Stimulated activated CD4-positive, alpha-beta T cell treated with anti-CD3 and anti-CD28 coated beads, Interleukin-1b, Interleukin-23, amount 100 ng/mL, for 4 hours (primary cell): ENCODE data around the gene NEAT1.

Experiments used
- DNase-seq, 2 donors: peaks; one replicate each; pipeline ENCODE4 v3.0.0-alpha.2; 2020; ENCODE audit warnings: low read depth in 2 of 2

NEAT1 gene

DNA sequence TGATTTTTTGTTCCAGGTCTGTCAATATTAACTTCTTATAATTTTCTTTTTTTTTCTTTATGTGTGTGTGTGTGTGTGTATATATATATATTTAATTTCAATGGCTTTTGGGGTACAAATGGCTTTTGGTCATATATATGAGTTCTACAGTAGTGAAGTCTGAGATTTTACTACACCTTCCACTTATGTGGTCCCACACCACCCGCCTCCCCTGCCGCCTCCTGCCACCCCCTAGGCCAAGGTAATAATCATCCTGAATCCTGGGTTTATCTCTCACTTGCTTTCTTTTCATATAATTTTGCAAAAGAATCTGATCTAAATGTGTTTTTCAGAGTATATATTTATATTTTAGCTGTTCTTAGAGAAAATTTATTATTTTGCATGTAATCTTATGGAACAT, 11.1 kb downstream of the NEAT1 start:
- DNase-seq = no peak

DNA sequence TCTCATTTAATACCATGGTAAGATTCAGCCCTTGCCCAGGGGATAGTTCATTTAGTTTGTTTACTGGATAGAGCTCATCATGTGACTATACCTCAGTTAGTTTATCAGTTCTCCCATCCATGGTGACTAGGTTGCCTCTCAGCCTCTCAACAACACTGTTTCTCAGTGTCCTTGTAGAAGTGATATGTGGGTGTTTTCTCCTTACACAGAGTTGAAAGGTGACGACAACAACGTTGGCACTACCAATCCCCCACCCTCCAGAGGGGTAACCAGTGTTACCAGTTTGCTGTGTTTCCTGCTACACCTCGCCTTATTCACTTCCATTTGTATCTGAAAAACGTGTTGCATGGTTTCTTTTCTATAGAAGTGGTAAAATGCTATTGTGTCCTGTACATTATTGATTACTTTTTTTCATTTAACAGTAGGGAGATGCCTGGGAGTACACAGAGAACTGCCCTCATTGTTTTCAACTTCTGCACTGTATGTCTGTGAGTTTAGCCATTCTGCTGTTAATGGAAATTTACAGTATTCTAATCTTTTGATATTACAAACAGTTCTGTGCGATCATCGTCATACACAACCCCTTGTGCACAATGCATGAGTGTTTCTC, 11.6 kb downstream of the NEAT1 start:
- DNase-seq = no peak

DNA sequence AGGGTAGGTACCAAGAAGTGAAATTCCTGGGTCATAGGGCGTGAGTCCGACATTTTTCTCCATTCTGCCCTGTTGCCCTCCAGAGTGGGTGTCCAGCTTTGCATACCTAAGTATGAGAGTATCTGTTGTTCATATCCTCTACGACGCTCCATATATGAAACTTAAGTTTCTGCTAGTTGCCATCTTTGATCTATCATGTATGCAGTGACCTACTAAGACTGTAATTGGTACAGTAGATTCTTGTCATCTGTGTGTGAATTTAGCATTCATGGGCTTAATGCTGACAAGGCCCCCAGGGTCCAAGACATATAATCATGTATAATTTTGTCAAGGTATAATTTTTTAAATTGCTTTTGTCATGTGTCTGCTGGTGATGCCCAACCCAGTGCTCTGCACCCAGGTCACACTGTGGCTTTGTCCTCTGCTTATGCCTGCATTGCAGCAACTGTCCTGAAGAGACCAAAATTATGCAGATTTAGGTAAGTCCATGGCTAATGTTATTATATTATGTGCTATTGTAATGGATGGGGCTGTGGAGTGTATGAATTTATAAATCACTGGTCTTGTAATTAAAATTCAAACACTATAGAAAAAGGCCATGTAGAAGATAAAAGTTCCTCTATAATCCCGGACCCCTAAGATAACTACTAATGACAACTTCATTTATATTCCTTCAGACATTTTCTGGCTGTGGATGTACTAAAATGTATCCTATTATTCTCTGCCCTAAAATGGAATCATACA, 12.2 kb downstream of the NEAT1 start:
- DNase-seq = no peak

DNA sequence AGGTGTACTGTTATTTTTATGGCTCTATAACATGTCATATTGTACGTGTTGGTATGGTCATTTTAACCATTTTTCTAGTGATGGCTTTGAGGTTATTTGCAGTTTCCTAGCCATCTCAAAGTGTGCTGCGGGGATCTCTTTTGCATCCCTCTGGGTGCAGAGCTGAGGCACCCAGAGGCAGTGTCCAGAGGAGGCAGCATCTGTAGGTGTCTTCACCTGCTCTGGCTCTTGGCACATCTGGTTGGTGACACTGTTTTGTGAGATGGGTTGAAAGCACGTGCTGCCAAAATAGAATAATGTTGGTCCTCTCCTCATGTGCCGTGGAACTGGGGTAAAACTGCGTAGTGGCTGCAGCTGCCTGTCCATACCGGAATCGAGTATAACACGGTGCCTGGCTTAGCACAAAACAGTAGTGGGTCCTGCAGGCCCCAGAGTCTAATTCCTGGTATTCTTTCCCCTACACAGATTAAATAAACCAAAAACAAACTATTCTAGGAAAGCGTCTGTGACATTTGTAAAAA, 12.9 kb downstream of the NEAT1 start:
- DNase-seq = no peak

DNA sequence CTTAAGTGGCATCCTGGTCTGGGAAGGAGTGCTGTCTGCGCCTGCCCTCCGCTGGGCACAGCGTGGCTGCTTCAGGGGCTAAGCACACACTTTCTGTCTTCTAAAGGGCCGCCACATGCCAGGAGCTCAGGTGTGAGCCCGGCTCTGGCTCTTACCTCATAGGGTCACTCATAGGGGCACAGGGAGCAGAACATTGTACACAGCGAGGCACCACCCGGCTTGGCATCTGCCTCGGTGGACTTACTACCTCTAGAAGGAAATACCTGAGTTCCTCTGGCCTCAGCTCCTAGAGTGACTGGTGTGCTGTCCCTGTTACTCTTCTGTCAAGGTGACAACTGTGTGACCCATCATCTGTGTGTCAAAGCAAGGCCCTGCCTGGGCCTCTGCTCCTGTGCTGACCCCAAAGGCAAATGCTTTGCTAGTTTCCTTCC, 13.4 kb downstream of the NEAT1 start:
- DNase-seq = no peak

DNA sequence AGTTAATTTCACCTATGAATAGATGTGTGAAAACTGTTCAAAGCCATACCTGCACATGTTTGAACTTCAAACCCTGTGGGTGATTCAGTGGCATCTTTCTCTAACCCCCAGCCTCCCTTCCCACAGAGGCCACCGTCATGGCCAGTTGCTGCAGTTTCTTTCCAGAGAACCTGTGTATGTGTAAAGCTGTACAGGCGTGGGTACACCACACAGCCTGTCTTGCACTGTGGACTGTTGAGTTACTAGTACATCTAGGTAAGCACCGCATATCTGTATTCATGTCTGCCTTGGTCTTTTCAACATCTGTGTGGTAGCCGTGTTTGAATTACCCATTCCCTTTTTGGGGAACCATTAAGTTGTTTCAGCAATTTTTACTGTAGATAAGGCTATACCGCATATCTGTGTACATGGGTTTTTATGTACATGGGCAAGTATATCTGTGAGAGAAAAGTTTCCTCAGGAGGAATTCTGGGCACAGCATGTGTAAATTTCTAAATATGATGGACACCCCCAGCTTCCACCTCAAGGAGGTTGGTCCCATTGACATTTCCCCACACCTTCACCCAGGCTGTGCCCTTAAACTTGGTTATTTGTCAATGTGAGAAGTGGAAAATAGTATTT, 13.9 kb downstream of the NEAT1 start:
- no peak for DNase-seq

DNA sequence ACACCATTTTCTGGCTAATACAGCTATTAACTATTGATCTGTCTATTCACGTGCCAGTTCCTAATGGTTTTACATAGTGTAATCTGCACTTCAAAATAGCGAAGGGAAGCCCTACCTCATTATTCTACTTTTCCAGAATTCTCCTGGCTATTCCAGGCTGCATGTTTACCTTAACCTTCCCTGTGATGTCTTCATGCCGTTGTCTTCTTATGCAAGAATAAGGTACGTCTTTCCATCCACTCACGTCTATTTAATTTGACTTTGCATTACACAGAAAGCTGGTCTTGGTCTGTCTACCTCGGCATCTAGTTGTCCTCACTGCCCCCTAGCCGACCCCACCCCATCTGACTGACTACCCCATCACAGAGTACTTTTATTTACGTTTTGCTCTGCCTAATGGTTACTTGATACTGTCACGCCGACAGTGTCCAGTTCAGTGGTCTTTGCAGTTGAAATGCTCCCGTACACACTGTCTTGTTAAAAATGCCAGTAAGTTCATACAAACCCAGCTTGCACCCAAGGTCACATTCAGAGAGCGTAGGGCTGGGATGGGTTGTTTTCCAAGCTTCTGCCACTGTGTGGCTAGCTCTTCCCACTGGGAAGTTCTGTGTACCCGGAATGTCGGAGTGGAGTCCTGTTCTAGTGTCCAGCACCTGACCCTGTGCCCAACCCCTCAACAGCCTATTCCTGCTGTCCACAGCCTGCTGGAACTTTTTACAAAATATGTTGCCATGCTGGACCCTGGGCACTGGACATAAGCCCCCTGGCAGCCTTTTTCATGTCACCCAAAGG, 15.0 kb downstream of the NEAT1 start:
- DNase-seq = no peak

DNA sequence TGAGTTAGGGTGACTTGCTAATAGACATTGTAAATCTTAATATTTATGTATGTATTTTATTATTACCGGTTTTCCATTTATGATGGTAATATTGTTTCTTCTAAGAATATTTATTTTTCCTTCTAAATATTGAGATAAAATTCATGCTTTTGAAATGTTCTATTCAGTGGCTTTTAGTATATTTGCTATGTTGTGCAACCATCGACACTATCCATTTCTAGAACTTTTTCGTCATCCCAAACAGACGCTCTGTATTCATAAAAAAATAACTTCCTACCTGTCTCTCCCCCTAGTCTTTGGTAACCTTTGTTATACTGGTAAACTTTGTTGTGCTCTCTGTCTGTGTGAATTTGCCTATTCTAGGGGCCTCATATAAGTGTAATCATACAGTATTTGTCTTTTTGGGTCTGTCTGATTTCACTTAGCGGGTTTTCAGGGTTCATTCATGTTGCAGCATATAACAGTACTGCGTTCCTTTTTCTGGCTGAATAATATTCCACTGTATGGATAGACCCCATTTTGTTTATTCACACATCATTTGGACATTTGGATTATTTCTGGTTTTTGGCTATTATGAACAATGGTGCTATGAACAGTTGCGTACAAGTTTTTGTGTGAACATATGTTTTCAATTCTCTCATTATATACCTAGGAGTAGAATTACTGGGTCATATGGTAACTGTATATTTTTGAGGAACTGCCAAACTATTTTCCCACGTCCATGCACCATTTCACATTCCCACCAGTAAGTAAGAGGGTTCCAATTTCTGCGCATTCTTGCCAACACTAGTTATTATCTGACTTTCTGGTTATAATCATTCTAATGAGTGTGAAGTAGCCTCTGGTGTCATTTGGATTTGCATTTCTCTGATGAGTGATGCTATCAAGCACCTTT, 15.9 kb downstream of the NEAT1 start:
- no peak for DNase-seq

DNA sequence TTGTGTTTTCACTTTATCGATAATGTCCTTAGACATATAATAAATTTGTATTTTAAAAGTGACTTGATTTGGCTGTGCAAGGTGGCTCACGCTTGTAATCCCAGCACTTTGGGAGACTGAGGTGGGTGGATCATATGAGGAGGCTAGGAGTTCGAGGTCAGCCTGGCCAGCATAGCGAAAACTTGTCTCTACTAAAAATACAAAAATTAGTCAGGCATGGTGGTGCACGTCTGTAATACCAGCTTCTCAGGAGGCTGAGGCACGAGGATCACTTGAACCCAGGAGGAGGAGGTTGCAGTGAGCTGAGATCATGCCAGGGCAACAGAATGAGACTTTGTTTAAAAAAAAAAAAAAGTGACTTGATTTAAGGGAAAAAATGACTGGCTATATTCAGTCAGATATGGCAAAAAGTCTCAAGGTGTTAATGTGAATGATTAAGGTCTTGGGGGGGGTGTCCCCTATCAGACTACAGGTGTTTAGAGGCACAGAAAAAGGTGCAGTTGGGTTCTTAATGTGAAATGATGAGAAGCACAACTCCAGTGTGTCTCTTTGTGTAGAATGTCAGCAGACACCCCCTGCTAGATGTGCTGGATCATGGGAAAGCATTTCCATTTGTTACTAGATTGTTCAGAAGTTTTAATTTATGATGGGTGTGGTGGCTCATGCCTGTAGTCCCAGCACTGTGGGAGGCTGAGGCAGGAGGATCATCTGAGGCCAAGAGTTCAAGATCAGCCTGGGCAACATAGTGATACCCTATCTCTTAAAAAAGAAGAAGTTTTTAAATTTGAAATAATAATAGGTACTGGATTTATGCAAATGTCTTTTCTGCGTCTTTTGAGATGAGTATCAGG, 17.0 kb downstream of the NEAT1 start:
- no peak for DNase-seq

DNA sequence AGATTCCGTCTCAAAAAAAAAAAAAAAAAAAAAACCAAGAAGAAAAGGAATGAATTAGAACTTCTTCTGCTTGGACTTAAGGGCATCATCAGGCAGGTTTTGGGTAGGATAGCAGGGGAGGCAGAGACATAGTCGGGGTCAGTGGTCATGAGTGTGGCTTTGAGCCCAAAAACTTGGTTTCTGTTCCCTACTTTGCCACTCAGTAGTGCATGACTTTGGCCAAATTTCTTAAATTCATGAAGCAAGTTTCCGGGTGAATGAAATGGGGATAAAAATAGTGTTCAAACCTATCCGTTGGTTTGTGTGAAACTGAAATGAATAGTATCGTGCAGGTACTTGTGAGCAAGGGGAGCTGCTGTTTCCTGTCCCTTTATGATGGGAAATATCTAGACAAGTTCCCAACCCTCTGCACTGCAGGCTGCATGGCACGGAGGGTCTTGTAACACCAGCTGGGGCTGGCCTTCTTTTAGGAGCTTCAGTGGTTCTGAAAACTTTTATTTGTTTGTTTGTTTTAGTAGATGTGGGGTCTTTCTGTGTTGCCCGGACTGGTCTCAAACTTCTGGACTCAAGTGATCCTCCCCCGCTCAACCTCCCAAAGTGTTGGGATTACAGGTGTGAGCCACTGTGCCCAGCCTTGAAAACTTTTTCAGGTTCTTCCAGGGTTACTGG, 18.4 kb downstream of the NEAT1 start:
- DNase-seq = no peak

DNA sequence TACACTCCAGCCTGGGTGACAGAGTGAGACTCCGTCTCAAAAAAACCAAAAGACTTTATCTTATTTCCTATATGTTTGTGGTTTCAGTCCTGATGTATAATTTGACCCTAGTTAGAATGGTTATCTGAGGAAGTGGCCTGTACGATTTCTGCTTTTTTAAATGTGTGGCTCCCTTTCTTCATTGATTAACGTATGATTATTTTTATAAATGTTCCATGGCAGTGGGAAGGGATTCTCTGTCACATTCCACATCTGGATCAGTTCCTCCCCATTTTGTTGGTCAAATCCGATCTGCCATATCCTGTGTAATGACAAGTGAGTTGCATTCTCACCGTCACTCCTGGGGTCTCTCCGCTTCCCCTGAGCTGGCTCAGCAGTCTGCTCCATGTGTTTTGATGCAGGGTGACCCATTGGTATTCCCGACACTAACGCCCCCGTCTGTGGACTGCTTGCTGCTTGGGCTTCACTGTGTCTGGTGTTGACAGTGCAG, 20.3 kb downstream of the NEAT1 start:
- DNase-seq = no peak

DNA sequence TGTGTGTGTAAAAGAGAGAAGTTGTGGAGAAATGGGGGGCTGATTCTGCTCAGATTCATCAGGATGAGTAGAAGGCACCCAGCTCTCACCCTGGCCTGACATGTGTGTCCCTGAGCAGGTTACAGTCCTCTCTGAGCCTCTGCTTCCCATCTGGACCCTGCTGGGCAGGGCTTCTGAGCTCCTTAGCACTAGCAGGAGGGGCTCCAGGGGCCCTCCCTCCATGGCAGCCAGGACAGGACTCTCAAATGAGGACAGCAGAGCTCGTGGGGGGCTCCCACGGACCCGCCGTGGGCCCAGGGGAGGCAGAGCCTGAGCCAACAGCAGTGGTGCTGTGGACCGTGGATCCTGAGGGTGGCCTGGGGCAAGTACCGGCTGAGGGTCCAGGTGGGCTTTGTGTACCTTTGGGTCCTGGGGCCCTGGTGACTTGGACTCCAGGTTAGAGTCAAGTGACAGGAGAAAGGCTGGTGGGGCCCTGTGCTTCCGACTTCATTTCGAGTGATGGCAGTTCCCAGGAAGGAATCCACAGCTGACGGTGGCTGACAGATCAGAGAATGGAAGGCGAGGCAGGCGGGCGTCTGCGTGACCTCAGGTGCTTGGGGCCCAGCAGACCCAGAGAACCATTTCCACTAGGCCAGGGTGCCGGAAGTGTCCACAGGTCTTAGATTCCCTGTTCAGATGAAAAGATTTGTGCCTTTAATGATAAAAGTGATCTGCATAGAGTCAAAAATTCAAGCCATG, 21.9 kb downstream of the NEAT1 start:
- no peak for DNase-seq

DNA sequence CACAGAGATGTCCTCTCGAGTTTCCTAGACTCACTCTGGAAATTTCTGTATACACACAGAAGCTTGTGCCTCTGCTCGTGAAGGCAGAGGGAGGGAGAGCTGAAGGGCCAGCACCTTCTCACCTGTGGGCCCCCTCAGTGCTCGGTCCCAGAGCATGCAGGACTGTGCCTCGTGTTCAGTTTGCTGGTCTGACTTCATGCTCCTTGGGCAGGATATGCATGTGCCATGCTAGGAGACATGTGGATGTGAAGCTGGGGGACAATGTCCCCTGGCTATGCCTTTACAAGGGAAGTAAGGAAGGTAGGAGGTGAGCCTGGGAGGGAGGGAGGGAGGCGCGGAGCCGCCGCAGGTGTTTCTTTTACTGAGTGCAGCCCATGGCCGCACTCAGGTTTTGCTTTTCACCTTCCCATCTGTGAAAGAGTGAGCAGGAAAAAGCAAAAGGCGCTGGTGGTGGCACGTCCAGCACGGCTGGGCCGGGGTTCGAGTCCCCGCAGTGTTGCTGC, 22.6 kb downstream of the NEAT1 start:
- no peak for DNase-seq

DNA sequence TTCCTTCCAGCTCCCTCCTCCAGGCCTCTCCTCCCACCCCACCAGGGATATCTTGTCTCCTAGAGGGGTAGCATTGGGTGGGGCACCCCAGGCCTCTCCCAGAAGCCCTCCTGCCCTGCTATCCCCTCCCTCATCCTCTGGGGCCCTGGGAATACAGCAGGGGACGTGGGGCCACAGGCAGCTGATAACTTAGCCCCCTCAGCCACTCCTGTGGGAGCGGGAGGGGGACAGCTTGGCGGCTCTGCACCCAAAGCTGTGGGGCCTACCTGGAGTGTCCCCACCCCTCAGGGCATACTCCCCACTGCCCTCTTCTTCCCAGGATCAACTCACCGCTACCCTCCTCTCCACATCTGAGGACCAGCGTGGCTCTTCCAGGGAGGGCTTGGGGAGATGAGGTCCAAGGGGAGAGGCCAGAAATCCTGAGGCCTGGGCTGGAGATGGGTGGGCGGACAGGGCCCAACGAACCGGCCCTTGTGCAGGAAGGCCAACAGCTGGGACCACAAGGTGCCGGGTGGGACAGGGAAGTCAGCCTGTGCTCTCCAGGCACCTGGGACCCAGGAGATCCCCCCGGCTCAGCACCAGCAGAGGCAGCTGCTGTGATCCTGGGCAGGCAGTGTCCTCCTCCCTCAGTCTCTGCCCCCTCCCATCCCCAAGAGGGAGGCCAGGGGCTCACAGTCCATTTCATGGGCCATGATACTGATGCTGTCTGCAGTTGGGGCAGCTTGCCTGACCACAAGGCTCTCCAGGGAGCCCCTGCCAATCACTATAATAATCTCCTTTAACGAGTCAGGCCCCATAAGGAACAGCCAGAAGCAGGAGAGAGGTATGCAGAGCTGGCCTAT, 23.2 kb downstream of the NEAT1 start:
- DNase-seq = no peak

DNA sequence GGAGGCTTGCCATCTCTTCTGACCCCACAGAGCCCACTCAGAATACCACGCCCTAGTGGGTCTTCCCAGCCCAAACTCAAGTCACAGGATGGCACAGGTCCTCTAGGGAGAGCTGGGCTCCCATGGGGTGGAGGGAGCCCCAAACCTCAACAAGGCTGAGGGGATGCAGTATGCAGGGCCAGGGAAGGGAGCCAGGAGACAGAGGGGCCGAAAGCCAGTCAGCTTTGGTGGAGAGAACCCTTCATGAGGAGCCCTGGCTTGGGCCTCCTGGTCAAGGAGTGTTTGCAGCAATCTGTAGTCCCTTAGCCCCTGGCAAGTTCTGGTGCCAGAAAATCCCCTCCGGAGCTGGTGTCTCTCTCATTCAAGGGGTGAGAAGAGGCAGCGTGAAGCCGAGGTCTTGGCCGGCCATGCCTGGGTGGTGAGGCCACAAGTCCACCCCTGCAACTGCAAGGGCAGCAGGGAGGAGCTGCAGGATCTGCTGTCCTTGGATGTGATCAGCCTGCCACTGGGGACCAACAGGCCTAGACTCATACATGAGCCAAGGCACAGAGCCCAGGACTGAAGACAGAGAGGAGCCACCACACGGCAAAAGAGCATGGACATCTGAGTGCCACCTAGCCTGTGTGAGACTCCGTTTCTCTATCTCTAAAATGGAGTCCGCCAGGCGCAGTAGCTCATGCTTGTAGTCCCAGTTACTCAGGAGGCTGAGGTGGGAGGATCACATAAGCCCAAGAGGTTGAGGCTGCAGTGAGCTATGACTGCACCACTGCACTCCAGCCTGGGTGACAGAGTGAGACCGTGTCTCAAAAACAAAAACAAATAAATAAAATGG, 24.1 kb downstream of the NEAT1 start:
- DNase-seq = no peak

DNA sequence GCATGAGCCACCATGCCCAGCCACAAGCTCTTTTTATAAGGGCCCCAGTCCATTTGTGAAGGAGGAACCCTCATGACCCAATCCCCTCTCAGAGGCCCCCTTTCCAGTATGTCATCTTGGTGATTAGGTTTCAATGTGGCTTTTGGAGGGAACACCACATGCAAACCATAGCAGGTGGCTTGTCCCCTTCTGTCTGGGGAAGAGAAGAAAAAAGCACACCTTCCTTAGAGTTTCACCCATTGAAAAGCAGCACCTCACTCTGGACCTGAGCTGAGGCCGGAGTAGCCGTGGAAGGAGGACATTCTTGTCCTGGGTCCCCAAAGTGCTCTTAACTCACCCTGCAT, 25.4 kb downstream of the NEAT1 start:
- no peak for DNase-seq
